ENCODE measurements around the gene FANCC. TPM values are rescaled to one million over a fixed set of nuclear protein-coding genes. Genes with fewer than 3 reads are reported as not detected.
"Not testable (repeated sequence)": the region's sequence is repeated elsewhere in the genome, so short reads cannot be mapped to it uniquely, and the experiment has no call there.

Gene FANCC
- total and polyA plus RNA-seq, 2 experiments from 2014 or later = 5.0 to 5.3 TPM

GRCh38 chr9:95277509-95277908 lies 40.0 kb downstream of the FANCC start:
- Histone ChIP-seq H3K9me3 (ENCODE audit: low read depth) (peaks cover 7% of the 10 kb centered on the region), H3K4me1 (ENCODE audit: insufficient read depth) (no peaks in the 10 kb centered on the region), H3F3A (ENCODE audit: insufficient read depth) (no peaks in the 10 kb centered on the region), H2AFZ (no peak overlapping the region), H4K20me1 (ENCODE audit: insufficient read depth) (no peaks in the 10 kb centered on the region), H3K4me2 (ENCODE audit: unreplicated experiment) (no peak overlapping the region), H3K9me2 (ENCODE audit: insufficient read depth) (no peaks in the 10 kb centered on the region), H3K36me3 (ENCODE audit: low read depth) (no peaks in the 10 kb centered on the region), H3K27me3 (replicated peaks; ENCODE audit: insufficient read depth) (no peaks in the 10 kb centered on the region), H3K27ac (no peak overlapping the region), H3K4me3 (no peak overlapping the region), H3K9ac (no peak overlapping the region), H3K79me2 (ENCODE audit: insufficient read depth) (peaks cover 14% of the 10 kb centered on the region; the same call in 1 of the 2 replicates)
- in situ Hi-C loops (cut with MboI) = no loop called here
- DNase-seq = no peak
- TF ChIP-seq EZH2phosphoT487 (IDR thresholded peaks at IDR 0.05; ENCODE audit: insufficient read depth, low read depth) = no peak
- TF ChIP-seq EZH2 (IDR thresholded peaks at IDR 0.05; ENCODE audit: insufficient read depth, poor library complexity, severe bottlenecking) = no peak

- no peak for DNase-seq
- H4K20me1 ChIP-seq (ENCODE audit: insufficient read depth) = no peaks in the 10 kb centered on the region
- 93 to 94% methylated on average over 8 of the region's 8 CpGs for WGBS, 2 experiments (ENCODE audit: low coverage in 1 of 2, low lambda C conversion rate in 2 of 2, missing lambda C conversion rate in 2 of 2)
- H3K4me2 ChIP-seq (ENCODE audit: unreplicated experiment) = no peak overlapping the region
- peaks cover 7% of the 10 kb centered on the region for H3K9me3 ChIP-seq (ENCODE audit: low read depth)
- H3K9ac ChIP-seq = no peak overlapping the region
- H2AFZ ChIP-seq = no peak overlapping the region
- no peak overlapping the region for H3K27ac ChIP-seq
- TF ChIP-seq EZH2 (IDR thresholded peaks at IDR 0.05; ENCODE audit: insufficient read depth, poor library complexity, severe bottlenecking) (no peak), EZH2phosphoT487 (IDR thresholded peaks at IDR 0.05; ENCODE audit: insufficient read depth, low read depth) (no peak)
- no peaks in the 10 kb centered on the region for H3K27me3 ChIP-seq (replicated peaks; ENCODE audit: insufficient read depth)
- H3K9me2 ChIP-seq (ENCODE audit: insufficient read depth) = no peaks in the 10 kb centered on the region
- no peaks in the 10 kb centered on the region for H3F3A ChIP-seq (ENCODE audit: insufficient read depth)
- in situ Hi-C loops (cut with MboI) = no loop called here
- H3K36me3 ChIP-seq (ENCODE audit: low read depth) = no peaks in the 10 kb centered on the region
- H3K4me1 ChIP-seq (ENCODE audit: insufficient read depth) = no peaks in the 10 kb centered on the region
- no peak overlapping the region for H3K4me3 ChIP-seq
- peaks cover 14% of the 10 kb centered on the region; the same call in 1 of the 2 replicates for H3K79me2 ChIP-seq (ENCODE audit: insufficient read depth)
These were observed 41.0 kb downstream of the FANCC start for GRCh38 chr9:95276395-95276954.

GRCh38 chr9:95274160-95274559 lies 43.3 kb downstream of the FANCC start:
- H3K79me2 ChIP-seq (ENCODE audit: insufficient read depth); in situ Hi-C loops (cut with MboI); H3K4me2 ChIP-seq (ENCODE audit: unreplicated experiment); H3K27me3 ChIP-seq (replicated peaks; ENCODE audit: insufficient read depth); DNase-seq; H3K9me2 ChIP-seq (ENCODE audit: insufficient read depth); H3K9me3 ChIP-seq (ENCODE audit: low read depth); H3K36me3 ChIP-seq (ENCODE audit: low read depth); H3K27ac ChIP-seq; H2AFZ ChIP-seq; H3K4me1 ChIP-seq (ENCODE audit: insufficient read depth); H4K20me1 ChIP-seq (ENCODE audit: insufficient read depth); H3K4me3 ChIP-seq; H3K9ac ChIP-seq; H3F3A ChIP-seq (ENCODE audit: insufficient read depth): not testable (repeated sequence)
- 98 to 100% methylated on average over 2 of the region's 2 CpGs for WGBS, 2 experiments (ENCODE audit: low coverage in 1 of 2, low lambda C conversion rate in 2 of 2, missing lambda C conversion rate in 2 of 2)

- Histone ChIP-seq H3K9me2 (ENCODE audit: insufficient read depth) (no peaks in the 10 kb centered on the region), H3K4me3 (no peak overlapping the region), H3K27me3 (replicated peaks; ENCODE audit: insufficient read depth) (no peaks in the 10 kb centered on the region), H3K9ac (no peak overlapping the region), H3K4me2 (ENCODE audit: unreplicated experiment) (no peak overlapping the region), H3K9me3 (ENCODE audit: low read depth) (no peaks in the 10 kb centered on the region), H2AFZ (no peak overlapping the region), H3K4me1 (ENCODE audit: insufficient read depth) (no peaks in the 10 kb centered on the region), H3K79me2 (ENCODE audit: insufficient read depth) (no peaks in the 10 kb centered on the region), H3K36me3 (ENCODE audit: low read depth) (no peaks in the 10 kb centered on the region), H4K20me1 (ENCODE audit: insufficient read depth) (no peaks in the 10 kb centered on the region), H3K27ac (no peak overlapping the region), H3F3A (ENCODE audit: insufficient read depth) (no peaks in the 10 kb centered on the region)
- in situ Hi-C loops (cut with MboI) = no loop called here
- no peak for DNase-seq
- WGBS, 2 experiments (ENCODE audit: low coverage in 1 of 2, low lambda C conversion rate in 2 of 2, missing lambda C conversion rate in 2 of 2) = 89 to 95% methylated on average over 4 of the region's 4 CpGs
- TF ChIP-seq EZH2 (IDR thresholded peaks at IDR 0.05; ENCODE audit: insufficient read depth, poor library complexity, severe bottlenecking) (no peak), EZH2phosphoT487 (IDR thresholded peaks at IDR 0.05; ENCODE audit: insufficient read depth, low read depth) (no peak)
These were observed 44.0 kb downstream of the FANCC start for GRCh38 chr9:95273369-95274022.

GRCh38 chr9:95272830-95273229 lies 44.7 kb downstream of the FANCC start:
- Histone ChIP-seq H3K27ac (no peak overlapping the region), H3K4me2 (ENCODE audit: unreplicated experiment) (no peak overlapping the region), H4K20me1 (ENCODE audit: insufficient read depth) (no peaks in the 10 kb centered on the region), H3K27me3 (replicated peaks; ENCODE audit: insufficient read depth) (no peaks in the 10 kb centered on the region), H2AFZ (no peak overlapping the region), H3K9me2 (ENCODE audit: insufficient read depth) (no peaks in the 10 kb centered on the region), H3F3A (ENCODE audit: insufficient read depth) (no peaks in the 10 kb centered on the region), H3K36me3 (ENCODE audit: low read depth) (no peaks in the 10 kb centered on the region), H3K4me1 (ENCODE audit: insufficient read depth) (no peaks in the 10 kb centered on the region), H3K9me3 (ENCODE audit: low read depth) (no peaks in the 10 kb centered on the region), H3K79me2 (ENCODE audit: insufficient read depth) (no peaks in the 10 kb centered on the region), H3K4me3 (no peak overlapping the region), H3K9ac (no peak overlapping the region)
- in situ Hi-C loops (cut with MboI) = no loop called here
- TF ChIP-seq EZH2 (IDR thresholded peaks at IDR 0.05; ENCODE audit: insufficient read depth, poor library complexity, severe bottlenecking) (no peak), EZH2phosphoT487 (IDR thresholded peaks at IDR 0.05; ENCODE audit: insufficient read depth, low read depth) (no peak)
- WGBS, 2 experiments (ENCODE audit: low coverage in 1 of 2, low lambda C conversion rate in 2 of 2, missing lambda C conversion rate in 2 of 2) = 95 to 96% methylated on average over 8 of the region's 8 CpGs
- DNase-seq = no peak
